ENCODE measurements around the gene ARHGAP11A. TPM values are rescaled to one million over a fixed set of nuclear protein-coding genes. Genes with fewer than 3 reads are reported as not detected.
A peak's percentile ranks its signal among the peaks of the same experiment; 100 is the strongest.

The ARHGAP11A gene
- total and polyA plus RNA-seq, 2 of the 13 experiments (the other 11 are each of a cell fraction or from before 2014, with no cell fraction given): 5.1 to 46.3 TPM

GRCh38 chr15:32651229-32651837, 36.0 kb downstream of the ARHGAP11A start (continued):
- TF ChIP-seq ADNP (CRISPR knock-in tag; IDR thresholded peaks at IDR 0.05): no peak
- 0 out of 2 replicates have a peak, but pooled peaks have one; percentile 15 for TF ChIP-seq RARA (CRISPR knock-in tag; IDR thresholded peaks at IDR 0.05)

- Histone ChIP-seq H3K4me3 (replicated peaks in 1 of 3; ENCODE audit: insufficient read depth in 1 of 3, low read depth in 2 of 3, low read length in 3 of 3) (no peak overlapping the region), H3K27ac (ENCODE audit: extremely low read length, insufficient read depth, low read length) (no peak overlapping the region), H3K36me3 (replicated peaks in 1 of 2; ENCODE audit: control insufficient read depth in 1 of 2, insufficient read depth in 2 of 2, low read length in 2 of 2) (no peaks in the 10 kb centered on the region), H3K27me3 (ENCODE audit: control insufficient read depth in 1 of 2, insufficient read depth in 2 of 2, low read length in 2 of 2) (no peaks in the 10 kb centered on the region), H3K9ac (ENCODE audit: insufficient read depth, low read depth, low read length) (no peak overlapping the region), H3K9me3 (ENCODE audit: low read length) (no peaks in the 10 kb centered on the region), H4K20me1 (ENCODE audit: insufficient read depth, low read length) (no peaks in the 10 kb centered on the region), H3K4me1 (ENCODE audit: insufficient read depth, low read length) (peaks cover 9% of the 10 kb centered on the region), H3K79me2 (ENCODE audit: insufficient read depth, low read length) (no peaks in the 10 kb centered on the region), H3K4me2 (ENCODE audit: low read depth, low read length) (no peak overlapping the region), H2AFZ (ENCODE audit: low read length) (no peak overlapping the region)
- no peak for ATAC-seq
- CTCF ChIA-PET (ENCODE audit: low intra/inter-chr PET ratio, low total read pairs): no interaction called here
- no TSS peak for BruUV-seq (replicated peaks)
- 87% methylated on average over 3 of the region's 3 CpGs for WGBS (ENCODE audit: low lambda C conversion rate)
- intact Hi-C loops (cut with micrococcal nuclease; ENCODE audit: unreplicated experiment): no loop called here
- no peak for FAIRE-seq
- in situ Hi-C loops (cut with HindIII; ENCODE audit: extremely low pct_ligation_motif_present, low pct_unique_long_range_greater_than_20kb): no loop called here
- POLR2A ChIA-PET: no interaction called here
- DNase-seq (ENCODE audit: low spot score): no peak
- no peak for TF ChIP-seq ARID5B (CRISPR knock-in tag; IDR thresholded peaks at IDR 0.05)
- no peak for TF ChIP-seq ETV5 (CRISPR knock-in tag; IDR thresholded peaks at IDR 0.05; ENCODE audit: borderline replicate concordance)
- no peak for TF ChIP-seq HMG20A (CRISPR knock-in tag; IDR thresholded peaks at IDR 0.05; ENCODE audit: borderline replicate concordance)
- no peak for TF ChIP-seq SMAD9 (CRISPR knock-in tag; IDR thresholded peaks at IDR 0.05)
- TF ChIP-seq RBFOX2 (IDR thresholded peaks at IDR 0.05; ENCODE audit: low read depth, low read length): no peak
- no peak for TF ChIP-seq ZNF619 (CRISPR knock-in tag; IDR thresholded peaks at IDR 0.05)
- TF ChIP-seq ZNF790 (CRISPR knock-in tag; IDR thresholded peaks at IDR 0.05; ENCODE audit: borderline replicate concordance): no peak
- no peak for TF ChIP-seq NFAT5 (CRISPR knock-in tag; IDR thresholded peaks at IDR 0.05)
- no peak for TF ChIP-seq RAD21 (CRISPR knock-in tag; IDR thresholded peaks at IDR 0.05)
Observed at GRCh38 chr15:32652178-32652577, 36.9 kb downstream of the ARHGAP11A start.

Measured in HepG2 (cell line).